Tibial nerve (tissue), 3 donors: ENCODE data around the gene C5AR2.

Experiments
- CTCF ChIP-seq, 5 experiments: fragments of 200-600 bp in 3 of 5; fragments of 450-650 bp in 2 of 5; sonication (generic) in 3 of 5; IDR thresholded peaks; one replicate each; pipeline ENCODE4 v1.5.1; 2016 to 2019; ENCODE audit warnings: antibody characterized with exemption in 5 of 5, mild to moderate bottlenecking in 3 of 5, moderate library complexity in 2 of 5
- POLR2A ChIP-seq, 2 donors: fragments of 450-650 bp; IDR thresholded peaks; one replicate each; pipeline ENCODE4 v1.6.1; 2017; ENCODE audit warnings: antibody characterized with exemption in 2 of 2, mild to moderate bottlenecking in 2 of 2, moderate library complexity in 2 of 2

- TF ChIP-seq CTCF (IDR thresholded peaks at IDR 0.05) (no peak), POLR2A (IDR thresholded peaks at IDR 0.05) (no peak)
Observed at GRCh38 chr19:47381121-47381520, 49.1 kb downstream of the C5AR2 start.
